ENCODE results near the gene SOX5.

GRCh38 chr12:23555825-23556207 is 393.7 kb downstream of the SOX5 start:
- TF ChIP-seq, protein P1, sequence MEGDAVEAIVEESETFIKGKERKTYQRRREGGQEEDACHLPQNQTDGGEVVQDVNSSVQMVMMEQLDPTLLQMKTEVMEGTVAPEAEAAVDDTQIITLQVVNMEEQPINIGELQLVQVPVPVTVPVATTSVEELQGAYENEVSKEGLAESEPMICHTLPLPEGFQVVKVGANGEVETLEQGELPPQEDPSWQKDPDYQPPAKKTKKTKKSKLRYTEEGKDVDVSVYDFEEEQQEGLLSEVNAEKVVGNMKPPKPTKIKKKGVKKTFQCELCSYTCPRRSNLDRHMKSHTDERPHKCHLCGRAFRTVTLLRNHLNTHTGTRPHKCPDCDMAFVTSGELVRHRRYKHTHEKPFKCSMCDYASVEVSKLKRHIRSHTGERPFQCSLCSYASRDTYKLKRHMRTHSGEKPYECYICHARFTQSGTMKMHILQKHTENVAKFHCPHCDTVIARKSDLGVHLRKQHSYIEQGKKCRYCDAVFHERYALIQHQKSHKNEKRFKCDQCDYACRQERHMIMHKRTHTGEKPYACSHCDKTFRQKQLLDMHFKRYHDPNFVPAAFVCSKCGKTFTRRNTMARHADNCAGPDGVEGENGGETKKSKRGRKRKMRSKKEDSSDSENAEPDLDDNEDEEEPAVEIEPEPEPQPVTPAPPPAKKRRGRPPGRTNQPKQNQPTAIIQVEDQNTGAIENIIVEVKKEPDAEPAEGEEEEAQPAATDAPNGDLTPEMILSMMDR (IDR thresholded peaks at IDR 0.05; ENCODE audit: poor library complexity): no peak
- no peak for TF ChIP-seq EZH2phosphoT487 (IDR thresholded peaks at IDR 0.05; ENCODE audit: low read depth, severe bottlenecking, unreplicated experiment)

Data from hepatocyte (in vitro differentiated cells).